GM18907 (cell line): ENCODE data around the gene ATP6V1G1.

ENCODE experiments used
- ATAC-seq: cut with Tn5 transposase; IDR thresholded peaks from one replicate; pipeline ENCODE4 v1.9.1; 2021; ENCODE audit warnings: mild to moderate bottlenecking, moderate library complexity; ENCODE audit not compliant: unreplicated experiment

Gene ATP6V1G1, protein sequence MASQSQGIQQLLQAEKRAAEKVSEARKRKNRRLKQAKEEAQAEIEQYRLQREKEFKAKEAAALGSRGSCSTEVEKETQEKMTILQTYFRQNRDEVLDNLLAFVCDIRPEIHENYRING

GRCh38 chr9:114587345-114588202 is at the start of gene ATP6V1G1:
Gene ATP6V1G1 (plus strand): TSS chr9:114587769. CDS start chr9:114587839, 70 bp downstream.
- peak; percentile 95 for ATAC-seq

- ATAC-seq: no peak
These were observed 49.3 kb upstream of the ATP6V1G1 start for GRCh38 chr9:114538241-114538640.

DNA sequence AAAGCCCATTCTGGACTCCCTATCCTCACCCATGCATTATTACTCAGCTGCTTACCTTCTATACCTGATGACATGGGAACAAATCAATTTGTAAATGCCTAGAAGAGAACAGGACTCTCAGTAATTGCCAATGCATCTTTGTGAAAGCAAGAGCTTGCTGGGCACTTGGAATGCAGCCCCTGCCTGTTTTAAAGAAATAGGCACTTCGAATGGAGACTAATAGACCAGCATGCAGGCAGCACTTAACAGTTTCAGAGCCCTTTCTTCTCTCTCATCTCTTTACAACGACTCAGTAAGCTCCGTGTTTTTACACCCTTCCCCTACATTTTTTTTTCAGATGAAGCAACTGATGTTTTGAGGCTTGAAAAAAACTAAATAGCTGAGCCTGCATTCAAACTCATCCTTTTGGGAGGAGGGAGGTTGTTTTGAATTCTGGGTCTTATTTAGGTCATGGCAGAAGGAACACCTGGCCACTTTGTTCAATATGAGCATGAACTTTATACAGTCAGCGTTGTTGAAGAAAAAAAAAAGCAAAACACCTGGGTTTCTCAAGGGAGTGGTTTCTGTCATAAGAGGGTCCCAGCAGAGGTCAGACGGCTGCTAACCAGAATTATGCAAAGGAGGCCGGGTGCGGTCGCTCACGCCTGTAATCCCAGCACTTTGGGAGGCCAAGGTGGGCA is 47.7 kb upstream of the ATP6V1G1 start:
- ATAC-seq: no peak

DNA sequence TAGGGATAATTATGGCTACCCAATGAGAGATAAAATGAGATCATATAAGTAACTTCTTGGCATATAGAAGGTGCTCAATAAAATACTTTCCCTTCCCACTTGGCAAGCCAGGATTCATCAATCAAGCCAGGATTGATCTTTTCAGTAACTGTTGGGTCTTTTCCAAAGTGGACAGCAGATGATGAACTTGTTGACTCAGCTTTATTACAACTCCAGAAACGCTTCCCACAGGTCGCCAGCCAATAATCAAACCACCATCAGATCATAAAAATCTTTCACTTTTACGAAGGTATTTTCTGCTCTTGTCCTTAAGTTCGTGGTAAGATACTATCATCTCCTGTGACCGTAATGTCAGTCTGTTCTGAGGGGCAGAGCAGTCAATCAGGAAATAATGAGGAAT is 42.5 kb upstream of the ATP6V1G1 start:
- no peak for ATAC-seq

GRCh38 chr9:114546851-114547250 is 40.7 kb upstream of the ATP6V1G1 start:
- no peak for ATAC-seq

GRCh38 chr9:114549697-114550330 is 37.8 kb upstream of the ATP6V1G1 start:
- ATAC-seq: no peak

- no peak for ATAC-seq
These were observed 35.6 kb upstream of the ATP6V1G1 start for GRCh38 chr9:114551750-114552685.

DNA sequence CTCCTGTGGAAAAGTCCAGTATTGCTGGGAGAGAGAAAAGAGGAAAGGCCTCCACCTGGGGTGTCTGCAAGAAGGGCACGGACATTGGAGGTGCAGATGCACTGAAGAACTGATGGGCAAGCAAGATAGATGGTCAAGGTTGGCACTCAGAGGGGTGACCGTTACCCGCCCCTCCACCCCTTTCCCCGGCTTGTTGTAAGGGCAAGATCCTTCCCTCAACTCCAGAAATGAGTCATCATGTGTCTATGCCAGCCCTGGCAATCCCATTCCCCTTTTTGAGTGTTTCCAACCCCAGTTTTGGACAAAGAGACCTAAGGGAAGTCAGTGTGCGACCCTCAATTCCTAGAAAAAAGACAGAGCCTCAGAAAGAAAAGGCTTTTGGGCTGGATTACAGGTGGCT is 34.9 kb upstream of the ATP6V1G1 start:
- no peak for ATAC-seq

GRCh38 chr9:114553202-114553601 is 34.4 kb upstream of the ATP6V1G1 start:
- ATAC-seq: no peak

- ATAC-seq: no peak
These were observed 31.9 kb upstream of the ATP6V1G1 start for GRCh38 chr9:114555696-114556095.

- no peak for ATAC-seq
These were observed 29.4 kb upstream of the ATP6V1G1 start for GRCh38 chr9:114558027-114558675.

- ATAC-seq: no peak
These were observed 27.6 kb upstream of the ATP6V1G1 start for GRCh38 chr9:114559830-114560513.

GRCh38 chr9:114560956-114561355 is 26.6 kb upstream of the ATP6V1G1 start:
- ATAC-seq: no peak

- ATAC-seq: no peak
These were observed 25.8 kb upstream of the ATP6V1G1 start for GRCh38 chr9:114561771-114562170.

DNA sequence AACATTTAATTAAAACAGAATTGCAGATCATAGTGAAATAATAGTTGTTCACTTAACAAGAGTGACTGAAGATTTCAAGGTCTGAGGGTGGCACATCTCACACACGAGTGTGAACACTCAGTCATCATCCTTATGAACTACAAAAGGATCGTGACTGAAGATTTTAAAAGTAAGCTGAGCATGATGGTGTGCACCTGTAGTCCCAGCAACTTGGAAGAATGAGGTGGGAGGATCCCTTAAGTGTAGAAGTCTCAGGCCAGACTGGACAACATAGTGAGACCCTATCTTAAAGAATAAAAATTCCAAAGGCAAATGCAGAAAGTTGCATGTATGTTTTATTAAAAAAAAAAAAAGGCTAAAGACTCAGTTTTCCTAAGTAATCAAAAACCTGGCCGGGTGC is 22.4 kb upstream of the ATP6V1G1 start:
- ATAC-seq: no peak

- ATAC-seq: no peak
These were observed 16.8 kb upstream of the ATP6V1G1 start for GRCh38 chr9:114570742-114571141.

DNA sequence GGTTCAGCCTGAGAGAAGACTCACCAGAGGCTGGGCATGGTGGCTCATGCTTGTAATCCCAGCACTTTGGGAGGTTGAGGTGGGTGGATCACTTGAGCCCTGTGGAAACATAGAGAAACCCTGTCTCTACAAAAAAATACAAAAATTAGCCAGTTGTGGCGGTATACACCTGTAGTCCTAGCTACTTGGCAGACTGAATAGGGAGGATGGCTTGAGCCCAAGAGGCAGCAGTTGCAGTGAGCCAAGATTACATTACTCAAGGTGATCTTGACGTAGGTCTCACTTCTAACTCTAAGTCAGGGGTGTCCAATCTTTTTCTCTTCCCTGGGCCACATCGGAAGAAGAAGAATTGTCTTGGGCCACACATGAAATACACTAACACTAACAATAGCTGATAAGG is 16.2 kb upstream of the ATP6V1G1 start:
- ATAC-seq: no peak

GRCh38 chr9:114572199-114572598 is 15.4 kb upstream of the ATP6V1G1 start:
- no peak for ATAC-seq

DNA sequence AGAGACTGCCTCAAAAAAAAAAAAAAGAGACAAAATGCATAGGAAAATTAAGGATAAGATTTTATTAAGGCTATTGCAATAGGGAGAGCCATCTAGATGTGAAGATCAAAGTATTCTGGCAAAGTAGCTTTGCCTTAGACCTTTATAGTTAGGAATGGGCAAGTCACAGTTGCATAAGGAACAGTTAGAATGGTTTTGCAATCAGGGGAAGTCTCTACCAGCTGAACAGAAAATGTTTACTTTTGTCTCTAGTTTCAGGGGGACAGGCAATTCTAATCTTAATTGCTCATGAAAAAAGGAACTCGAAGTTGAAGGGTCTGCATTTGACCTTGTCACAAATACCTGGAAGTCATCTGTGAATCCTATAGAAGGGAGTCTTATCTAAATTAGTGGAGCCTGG is 13.1 kb upstream of the ATP6V1G1 start:
- ATAC-seq: no peak
